ENCODE measurements around the gene USP11.

- TF ChIP-seq CTCF (IDR thresholded peaks at IDR 0.05) (no peak), EZH2 (IDR thresholded peaks at IDR 0.05) (no peak), EZH2phosphoT487 (IDR thresholded peaks at IDR 0.05) (no peak)
Measured at GRCh38 chrX:47232197-47232802, 509 bp upstream of the USP11 start.

Data from neural progenitor cell (in vitro differentiated cells).